Activated T-cell treated with anti-CD3 and anti-CD28 coated beads, Interleukin-2, amount 50 U/mL, for 4 hours (primary cell): ENCODE measurements around the gene CACNA1A. TPM values are rescaled to one million over a fixed set of nuclear protein-coding genes. Genes with fewer than 3 reads are reported as not detected.
"Not testable (repeated sequence)": the region's sequence is repeated elsewhere in the genome, so short reads cannot be mapped to it uniquely, and the experiment has no call there.

Source experiments
- ATAC-seq, 2 donors: fragments of 200-7000 bp; cut with Tn5 transposase; one replicate each; pipeline ENCODE4 v1.10.0; 2021
- DNase-seq: peaks from one replicate; pipeline ENCODE4 v3.0.0-alpha.2; 2020
- H3K27me3 Mint-ChIP-seq: one replicate; pipeline ENCODE4 v1.8.0; 2021; ENCODE audit warnings: low read depth, mixed read lengths
- H3K36me3 Mint-ChIP-seq: one replicate; pipeline ENCODE4 v1.8.0; 2022; ENCODE audit warnings: mixed read lengths; ENCODE audit not compliant: insufficient read depth
- H3K4me1 Mint-ChIP-seq: one replicate; pipeline ENCODE4 v1.8.0; 2021; ENCODE audit warnings: low read depth, mixed read lengths
- H3K4me3 Mint-ChIP-seq: one replicate; pipeline ENCODE4 v1.8.0; 2021; ENCODE audit warnings: mild to moderate bottlenecking, moderate library complexity, mixed read lengths
- H3K9me3 Mint-ChIP-seq: one replicate; pipeline ENCODE4 v1.8.0; 2021; ENCODE audit warnings: mixed read lengths
- total RNA-seq, 3 donors: library from RNA; stranded (reverse); gene quantifications; one replicate each; pipeline ENCODE4 v1.2.1, GENCODE V29; 2021

CACNA1A gene
- total RNA-seq, 3 donors from 2014 or later = 0.16 to 0.43 (median 0.20) TPM

DNA sequence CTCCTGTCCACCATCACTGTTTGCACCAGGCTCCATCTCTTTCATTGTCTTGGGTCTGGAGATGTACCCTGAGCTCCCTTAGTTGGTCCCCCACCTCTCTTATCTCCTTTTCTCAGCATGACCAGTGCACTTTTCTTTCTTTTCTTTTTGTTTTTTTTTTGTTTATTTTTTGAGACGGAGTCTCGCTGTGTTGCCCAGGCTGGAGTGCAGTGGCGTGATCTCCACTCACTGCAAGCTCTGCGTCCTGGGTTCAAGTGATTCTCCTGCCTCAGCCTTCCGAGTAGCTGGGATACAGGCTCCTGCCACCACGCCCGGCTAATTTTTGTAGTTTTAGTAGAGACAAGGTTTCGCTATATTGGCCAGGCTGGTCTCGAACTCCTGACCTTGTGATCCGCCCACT lies 328.0 kb downstream of the CACNA1A start:
- peaks cover 35% of the 10 kb centered on the region for H3K4me1 Mint-ChIP-seq
- not testable (repeated sequence) for ATAC-seq, DNase-seq, H3K4me3 Mint-ChIP-seq, H3K36me3 Mint-ChIP-seq, H3K9me3 Mint-ChIP-seq, H3K27me3 Mint-ChIP-seq

DNA sequence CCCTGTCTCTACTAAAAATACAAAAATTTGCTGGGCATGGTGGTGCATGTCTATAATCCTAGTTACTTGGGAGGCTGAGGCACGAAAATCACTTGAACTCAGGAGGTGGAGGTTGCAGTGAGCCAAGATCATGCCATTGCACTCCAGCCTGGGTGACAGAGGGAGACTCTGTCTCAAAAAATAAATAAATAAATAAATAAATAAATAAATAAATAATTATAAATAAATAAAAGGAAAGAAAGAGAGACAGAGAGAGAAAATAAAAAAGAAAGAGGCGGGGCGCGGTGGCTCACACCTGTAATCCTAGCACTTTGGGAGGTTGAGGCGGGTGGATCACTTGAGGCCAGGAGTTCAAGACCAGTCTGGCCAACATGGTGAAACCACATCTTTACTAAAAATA lies 328.7 kb downstream of the CACNA1A start:
- H3K4me1 Mint-ChIP-seq = peaks cover 41% of the 10 kb centered on the region
- ATAC-seq = not testable (repeated sequence)

DNA sequence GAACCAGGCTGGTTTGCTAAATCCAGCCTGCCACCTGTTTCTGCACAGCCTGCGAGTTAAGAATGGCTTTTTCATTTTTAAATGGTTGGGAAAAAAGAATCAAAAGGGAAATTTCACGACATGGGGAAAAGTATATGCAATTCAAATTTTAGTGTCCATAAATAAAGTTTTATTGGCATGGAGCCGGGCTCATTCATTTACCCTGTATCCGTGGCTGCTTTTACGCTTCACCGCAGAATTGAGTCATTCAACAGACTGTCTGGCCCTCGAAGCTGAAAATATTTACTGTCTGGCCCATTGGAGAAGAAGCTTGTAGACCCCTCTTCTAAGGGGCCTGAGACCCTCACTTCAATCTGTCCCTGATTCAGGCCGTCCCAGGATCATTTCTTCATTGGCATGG lies 329.9 kb downstream of the CACNA1A start:
- Mint-ChIP-seq H3K36me3 (peaks cover 2% of the 10 kb centered on the region), H3K4me1 (peaks cover 47% of the 10 kb centered on the region), H3K27me3 (no peaks in the 10 kb centered on the region), H3K4me3 (no peak overlapping the region), H3K9me3 (no peaks in the 10 kb centered on the region)
- no peak for DNase-seq
- ATAC-seq = no peak

More for the DNA sequence above, 328.7 kb downstream of the CACNA1A start:
- not testable (repeated sequence) for H3K9me3 Mint-ChIP-seq, DNase-seq, H3K36me3 Mint-ChIP-seq, H3K4me3 Mint-ChIP-seq, H3K27me3 Mint-ChIP-seq

DNA sequence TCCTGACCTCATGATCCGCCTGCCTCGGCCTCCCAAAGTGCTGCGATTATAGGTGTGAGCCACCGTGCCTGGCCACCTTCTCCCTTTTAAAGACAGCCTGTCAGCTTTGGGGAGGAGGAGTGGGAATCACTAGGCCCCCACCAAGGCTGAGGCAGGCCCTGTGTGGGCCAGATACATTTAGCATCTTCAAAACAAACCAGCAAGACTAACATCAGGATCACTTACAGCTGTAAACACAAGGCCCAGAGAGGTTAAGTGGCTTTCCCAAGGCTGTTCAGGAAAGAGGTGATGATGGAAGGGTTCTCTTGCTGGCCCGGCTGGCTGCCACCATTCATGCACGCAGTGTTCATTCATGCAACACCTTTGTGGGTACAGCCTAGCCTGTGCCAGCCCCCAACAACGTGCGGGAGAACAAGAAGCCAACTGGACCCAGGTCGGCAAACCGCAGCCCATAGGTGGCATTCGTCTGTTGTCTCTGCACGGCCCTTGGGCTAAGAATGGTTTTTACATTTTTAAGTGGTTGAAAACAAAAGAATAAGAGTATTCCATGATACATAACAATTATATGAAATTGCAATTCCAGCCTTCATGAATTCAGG lies 333.0 kb downstream of the CACNA1A start:
- H3K36me3 Mint-ChIP-seq = peaks cover 2% of the 10 kb centered on the region
- H3K4me1 Mint-ChIP-seq = peaks cover 61% of the 10 kb centered on the region
- peak overlapping the region; percentile 82 for H3K4me3 Mint-ChIP-seq
- no peaks in the 10 kb centered on the region for H3K27me3 Mint-ChIP-seq
- H3K9me3 Mint-ChIP-seq = no peaks in the 10 kb centered on the region
- no peak for DNase-seq
- ATAC-seq = no peak

DNA sequence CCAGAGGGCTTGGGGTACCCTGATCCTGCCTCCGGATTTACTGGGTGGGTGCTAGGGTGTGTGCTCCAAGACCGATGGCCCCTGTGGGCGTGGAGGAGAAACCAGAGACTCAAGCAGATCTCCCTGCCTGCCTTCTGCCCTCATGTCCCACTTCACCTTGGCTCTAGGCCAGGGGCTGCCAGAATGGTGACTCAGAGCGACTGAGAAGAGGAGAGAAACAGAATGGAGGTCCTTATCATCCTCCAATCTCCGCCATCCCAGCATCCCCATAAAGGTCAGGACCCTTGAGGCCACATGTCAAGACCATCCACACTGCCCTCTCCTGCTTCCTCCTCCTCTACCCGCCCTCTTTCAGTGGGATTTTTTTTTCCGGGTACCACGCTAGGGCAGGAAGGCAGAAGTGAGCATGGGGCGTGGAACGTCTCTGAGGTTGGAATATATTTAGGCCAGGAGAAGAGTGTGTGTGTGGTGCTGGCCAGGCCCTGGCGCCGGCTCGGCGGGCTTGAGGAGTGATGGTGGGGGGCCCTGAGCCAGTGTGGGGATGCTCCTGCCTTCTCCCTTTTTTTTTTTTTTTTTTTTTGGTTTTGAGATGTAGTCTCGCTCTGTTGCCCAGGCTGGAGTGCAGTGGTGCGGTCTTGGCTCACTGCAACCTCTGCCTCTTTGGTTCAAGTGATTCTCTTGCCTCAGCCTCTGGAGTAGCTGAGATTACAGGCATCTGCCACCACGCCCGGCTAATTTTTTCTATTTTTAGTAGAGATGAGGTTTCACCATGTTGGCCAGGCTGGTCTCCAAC lies 333.7 kb downstream of the CACNA1A start:
- Mint-ChIP-seq H3K4me1 (peaks cover 66% of the 10 kb centered on the region), H3K4me3 (peak overlapping the region; percentile 82), H3K36me3 (peaks cover 2% of the 10 kb centered on the region), H3K9me3 (no peaks in the 10 kb centered on the region), H3K27me3 (no peaks in the 10 kb centered on the region)
- ATAC-seq (peak; percentile 36 to 39), DNase-seq (peak; percentile 82)

DNA sequence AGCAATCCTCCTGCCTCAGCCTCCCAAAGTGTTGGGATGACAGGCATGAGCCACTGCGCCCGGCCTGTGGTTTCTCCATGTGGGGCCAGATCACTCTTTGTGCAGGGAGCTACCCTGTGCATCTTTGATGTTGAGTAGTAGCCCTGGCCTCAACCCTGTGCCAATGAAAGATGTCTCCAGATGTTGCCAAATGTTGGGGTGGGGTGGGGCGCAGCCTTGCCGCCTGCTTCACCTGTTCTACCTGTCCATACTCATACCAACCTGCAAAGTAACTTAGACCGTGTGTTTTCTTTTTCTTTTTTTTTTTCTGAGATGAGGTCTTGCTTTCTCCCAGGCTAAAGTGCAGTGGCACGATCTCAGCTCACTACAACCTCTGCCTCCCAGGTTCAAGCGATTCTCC lies 335.1 kb downstream of the CACNA1A start:
- H3K36me3 Mint-ChIP-seq = peaks cover 2% of the 10 kb centered on the region
- H3K9me3 Mint-ChIP-seq = no peaks in the 10 kb centered on the region
- peak overlapping the region; percentile 38 for H3K4me3 Mint-ChIP-seq
- no peak for ATAC-seq
- DNase-seq = no peak
- H3K27me3 Mint-ChIP-seq = no peaks in the 10 kb centered on the region
- H3K4me1 Mint-ChIP-seq = peaks cover 73% of the 10 kb centered on the region

DNA sequence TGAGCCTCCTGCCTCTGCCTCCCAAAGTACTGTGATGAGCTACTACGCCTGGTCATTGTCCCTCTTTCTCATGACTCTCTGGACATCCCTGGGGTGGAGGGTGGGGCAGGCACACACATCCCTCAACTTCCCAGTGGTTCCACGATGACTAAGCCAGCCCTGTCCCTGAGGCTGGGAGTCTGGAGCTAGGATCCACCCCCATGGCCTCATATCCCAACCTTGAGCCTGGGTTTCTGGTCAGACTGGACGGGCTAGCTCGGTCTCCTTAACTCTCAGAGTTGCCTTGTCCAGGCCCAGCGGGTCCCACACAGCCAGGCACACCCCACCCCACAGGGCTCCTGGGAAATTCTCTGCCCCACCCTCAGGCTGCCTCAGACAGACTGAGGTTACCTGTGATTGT lies 336.5 kb downstream of the CACNA1A start:
- H3K4me3 Mint-ChIP-seq = no peak overlapping the region

DNA sequence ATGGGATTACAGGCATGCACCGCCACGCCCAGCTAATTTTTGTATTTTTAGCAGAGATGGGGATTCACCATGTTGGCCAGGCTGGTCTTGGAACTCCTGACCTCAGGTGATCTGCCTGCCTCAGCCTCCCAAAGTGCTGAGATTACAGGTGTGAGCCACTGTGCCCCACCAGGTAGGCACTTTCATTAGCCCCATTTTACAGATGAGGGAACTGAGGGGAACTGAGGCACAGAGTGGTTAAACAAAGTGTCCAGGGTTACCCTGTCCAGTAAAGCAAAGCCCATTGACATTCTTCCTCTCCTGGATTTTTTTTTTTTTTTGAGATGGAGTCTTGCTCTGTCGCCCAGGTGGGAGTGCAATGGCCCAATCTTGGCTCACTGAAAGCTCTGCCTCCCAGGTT lies 340.1 kb downstream of the CACNA1A start:
- H3K4me3 Mint-ChIP-seq, H3K27me3 Mint-ChIP-seq, H3K9me3 Mint-ChIP-seq, H3K36me3 Mint-ChIP-seq, DNase-seq, ATAC-seq: not testable (repeated sequence)
- peaks cover 88% of the 10 kb centered on the region for H3K4me1 Mint-ChIP-seq

More for the DNA sequence above, 336.5 kb downstream of the CACNA1A start:
- DNase-seq (no peak), ATAC-seq (no peak)
- Mint-ChIP-seq H3K36me3 (peaks cover 2% of the 10 kb centered on the region), H3K4me1 (peaks cover 85% of the 10 kb centered on the region), H3K9me3 (no peaks in the 10 kb centered on the region), H3K27me3 (no peaks in the 10 kb centered on the region)

DNA sequence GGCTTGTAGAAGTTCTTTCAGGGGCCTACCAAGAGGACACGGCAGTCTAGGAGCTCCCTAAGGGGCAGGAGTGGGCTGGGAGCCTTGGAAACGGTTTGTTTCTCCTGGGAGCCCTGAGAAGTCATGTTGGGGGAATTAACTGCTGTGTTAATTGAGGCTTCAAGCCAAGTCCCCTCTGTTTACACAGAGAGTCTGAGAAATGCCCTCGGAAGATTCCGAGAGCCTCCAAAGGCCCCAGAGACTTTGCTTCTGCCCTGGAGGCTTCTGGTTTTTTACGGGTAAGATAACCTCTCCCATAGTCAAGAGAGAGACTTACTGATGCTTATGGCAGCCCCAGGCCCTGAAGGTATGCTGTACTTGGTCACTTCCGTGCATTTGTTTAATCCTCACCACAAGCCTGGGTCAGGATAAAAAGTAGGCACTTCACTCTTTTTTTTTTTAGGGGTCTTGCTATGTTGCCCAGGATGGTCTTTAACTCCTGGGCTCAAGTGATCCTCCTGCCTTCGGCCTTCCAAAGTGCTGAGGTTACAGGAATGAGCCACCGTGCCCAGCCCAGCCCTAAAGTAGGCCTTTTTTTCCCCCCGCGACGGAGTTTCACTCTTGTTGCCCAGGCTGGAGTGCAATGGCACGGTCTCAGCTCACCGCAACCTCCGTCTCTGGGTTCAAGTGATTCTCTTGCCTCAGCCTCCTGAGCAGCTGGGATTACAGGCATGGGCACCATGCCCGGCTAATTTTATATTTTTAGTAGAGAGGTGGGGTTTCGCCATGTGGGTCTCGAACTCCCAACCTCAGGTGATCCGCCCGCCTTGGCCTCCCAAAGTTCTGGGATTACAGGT lies 340.9 kb downstream of the CACNA1A start:
- H3K9me3 Mint-ChIP-seq = no peaks in the 10 kb centered on the region
- no peak for ATAC-seq
- peak overlapping the region; percentile 61 for H3K4me3 Mint-ChIP-seq
- no peak for DNase-seq
- H3K4me1 Mint-ChIP-seq = peaks cover 86% of the 10 kb centered on the region
- H3K27me3 Mint-ChIP-seq = no peaks in the 10 kb centered on the region
- no peaks in the 10 kb centered on the region for H3K36me3 Mint-ChIP-seq

DNA sequence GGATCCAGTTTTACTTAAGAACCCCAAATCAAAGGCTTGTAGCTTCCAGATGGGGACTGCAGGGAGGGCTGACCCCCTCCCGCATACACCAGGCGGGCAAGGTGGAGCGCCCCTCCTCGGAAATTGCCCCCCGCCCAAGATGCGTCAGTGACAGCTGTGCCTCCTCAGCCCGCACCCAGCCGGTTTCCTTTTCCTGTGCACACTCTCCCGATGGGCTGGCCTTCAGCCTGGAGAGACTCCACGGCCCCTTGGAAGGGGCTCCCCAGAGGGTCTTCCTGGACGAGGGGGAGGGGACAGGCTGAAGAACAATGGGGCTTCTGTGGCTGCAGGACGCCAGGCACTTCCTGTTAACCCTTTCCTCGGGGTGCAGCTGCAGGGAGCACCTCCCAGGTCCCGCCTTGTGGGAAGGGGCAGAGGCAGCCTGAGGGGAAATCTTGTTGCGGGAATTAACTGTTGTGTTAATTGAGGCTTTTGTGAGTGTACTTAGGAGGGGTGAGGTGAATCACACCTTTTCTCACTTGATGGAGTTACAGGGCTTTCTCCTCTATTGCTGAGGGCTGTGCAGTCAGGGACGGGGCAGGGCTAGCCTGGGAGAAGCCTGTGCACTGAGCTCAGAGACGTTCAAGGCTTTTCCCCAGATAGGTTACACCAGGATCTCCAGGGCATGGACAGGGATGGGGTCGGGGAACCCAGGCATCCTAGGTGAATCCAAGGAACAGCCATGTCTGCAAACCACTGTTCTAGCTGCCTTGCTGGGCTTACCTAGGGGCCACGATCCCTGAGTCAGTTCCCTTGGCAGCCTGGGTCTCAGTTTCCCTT lies 341.7 kb downstream of the CACNA1A start:
- Mint-ChIP-seq H3K9me3 (no peaks in the 10 kb centered on the region), H3K4me1 (peaks cover 83% of the 10 kb centered on the region), H3K27me3 (no peaks in the 10 kb centered on the region), H3K36me3 (no peaks in the 10 kb centered on the region), H3K4me3 (peak overlapping the region; percentile 61)
- peak; percentile 16 for ATAC-seq
- peak; percentile 18 for DNase-seq

DNA sequence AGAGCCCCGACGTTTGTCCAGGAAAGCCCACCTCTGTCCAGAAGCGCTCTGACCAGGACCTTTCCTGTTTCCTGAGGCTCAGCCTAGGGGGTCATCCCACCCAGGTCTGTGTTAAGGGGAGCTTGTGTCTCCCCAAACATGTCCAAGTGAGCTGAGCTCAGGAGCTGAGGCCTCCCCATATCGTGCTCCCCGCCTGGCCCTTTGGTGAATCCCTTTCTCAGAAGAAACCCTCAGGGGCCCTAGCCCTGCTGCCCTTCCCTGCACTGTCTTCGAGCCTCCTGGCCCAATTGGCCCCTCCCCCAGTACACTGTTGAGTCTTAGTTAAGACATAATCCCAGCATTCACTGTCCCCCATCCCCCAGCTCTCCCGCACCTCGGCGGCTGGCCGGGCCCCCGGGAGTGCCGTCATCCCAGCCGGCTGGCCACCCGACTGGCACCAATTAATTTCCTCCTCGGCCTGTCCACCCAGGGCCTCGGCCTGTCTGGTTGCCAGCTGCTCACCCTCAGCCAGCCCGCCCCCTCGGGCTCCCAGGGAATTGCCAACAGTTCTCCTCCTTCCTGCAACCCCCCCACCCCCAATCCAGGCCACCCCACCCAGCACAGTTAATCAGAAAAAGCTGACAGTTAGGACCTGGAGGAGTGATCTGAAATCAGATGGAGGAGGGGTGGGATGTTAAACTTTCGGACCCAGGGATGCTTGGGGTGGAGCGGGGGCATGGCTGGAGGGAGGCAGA lies 342.5 kb downstream of the CACNA1A start:
- Mint-ChIP-seq H3K4me3 (peak overlapping the region; percentile 76), H3K27me3 (no peaks in the 10 kb centered on the region), H3K36me3 (no peaks in the 10 kb centered on the region), H3K9me3 (no peaks in the 10 kb centered on the region), H3K4me1 (peaks cover 77% of the 10 kb centered on the region)
- peak; percentile 4 for ATAC-seq
- peak; percentile 23 for DNase-seq

DNA sequence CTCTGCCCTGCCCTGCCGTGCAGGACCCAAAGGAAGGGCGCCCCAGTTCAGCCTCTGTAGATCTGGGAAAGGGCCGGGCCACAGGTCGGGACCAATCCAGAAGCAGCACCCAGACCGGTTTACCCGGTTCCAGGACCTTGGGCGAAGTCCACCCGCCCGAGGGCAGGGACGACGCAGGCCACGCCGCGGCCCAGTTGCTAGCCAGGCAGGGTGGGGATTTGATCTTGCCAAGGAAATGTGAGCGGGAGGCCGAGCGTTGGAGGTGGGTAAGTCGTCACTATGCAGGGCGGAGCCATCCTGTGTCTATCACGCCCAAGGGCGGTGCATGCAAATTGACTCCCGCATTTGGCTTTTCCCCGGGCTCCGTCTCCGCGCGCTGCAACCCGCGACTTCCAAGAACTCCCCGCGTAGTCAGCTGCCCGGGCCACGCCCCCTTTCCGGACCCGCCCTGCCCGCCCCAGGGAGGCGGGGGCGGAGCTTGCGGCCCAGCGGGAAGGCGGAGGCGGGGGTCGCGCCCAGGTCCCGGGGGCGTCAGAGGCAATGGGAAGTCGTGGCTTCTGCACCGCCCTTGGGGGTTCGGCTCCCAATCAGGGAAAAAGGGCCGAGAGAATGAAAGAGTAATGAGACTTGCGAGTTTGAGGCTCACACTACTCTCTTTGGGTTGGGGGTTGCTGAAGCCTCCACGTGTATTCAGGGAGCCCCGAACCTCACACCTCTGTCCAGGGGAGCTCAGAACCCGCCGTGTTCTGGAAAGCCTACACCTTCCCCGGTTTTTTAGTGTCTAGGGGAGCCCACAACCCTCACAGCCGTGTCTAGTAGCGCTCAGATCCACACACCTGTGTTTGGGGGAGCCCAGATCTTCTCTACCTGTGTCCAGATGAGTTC lies 343.3 kb downstream of the CACNA1A start:
- Mint-ChIP-seq H3K4me3 (peak overlapping the region; percentile 76), H3K27me3 (no peaks in the 10 kb centered on the region), H3K9me3 (no peaks in the 10 kb centered on the region), H3K36me3 (no peaks in the 10 kb centered on the region), H3K4me1 (peaks cover 76% of the 10 kb centered on the region)
- DNase-seq = peak; percentile 87
- peak; percentile 56 to 62 for ATAC-seq
